Nephron (organoid): ENCODE data around the gene RGCC.

Experiments
- H3K27ac Mint-ChIP-seq, 3 experiments: 2 replicates each; pipeline ENCODE4 v1.8.0; 2020; ENCODE audit warnings: mixed read lengths in 3 of 3, mild to moderate bottlenecking in 2 of 3, moderate library complexity in 1 of 3
- H3K27me3 Mint-ChIP-seq: 2 replicates; pipeline ENCODE4 v1.8.0; 2021; ENCODE audit warnings: low read depth, mild to moderate bottlenecking, moderate library complexity, mixed read lengths
- H3K36me3 Mint-ChIP-seq: 2 replicates; pipeline ENCODE4 v1.8.0; 2020; ENCODE audit warnings: low read depth, mixed read lengths
- H3K4me1 Mint-ChIP-seq: 2 replicates; pipeline ENCODE4 v1.8.0; 2020; ENCODE audit warnings: mixed read lengths
- H3K4me3 Mint-ChIP-seq, 3 experiments: 2 replicates each; pipeline ENCODE4 v1.8.0; 2020; ENCODE audit warnings: mild to moderate bottlenecking in 3 of 3, mixed read lengths in 3 of 3, moderate library complexity in 2 of 3
- H3K9me3 Mint-ChIP-seq: 2 replicates; pipeline ENCODE4 v1.8.0; 2020; ENCODE audit warnings: mixed read lengths
- CTCF ChIP-seq, 3 experiments: fragments of 200-600 bp; sonication (generic); IDR thresholded peaks; one replicate each; pipeline ENCODE4 v1.5.0; 2021; ENCODE audit warnings: antibody characterized with exemption in 3 of 3; ENCODE audit not compliant: unreplicated experiment in 3 of 3

The RGCC gene

GRCh38 chr13:41465898-41466320, 8.6 kb downstream of the RGCC start:
- H3K9me3 Mint-ChIP-seq: no peaks in the 10 kb centered on the region
- H3K27ac Mint-ChIP-seq: no peak overlapping the region
- no peaks in the 10 kb centered on the region for H3K4me1 Mint-ChIP-seq
- no peaks in the 10 kb centered on the region for H3K36me3 Mint-ChIP-seq
- H3K4me3 Mint-ChIP-seq: no peak overlapping the region
- no peak for TF ChIP-seq CTCF (IDR thresholded peaks at IDR 0.05; ENCODE audit: unreplicated experiment in 3 of 3)
- peaks cover 18% of the 10 kb centered on the region for H3K27me3 Mint-ChIP-seq

- H3K4me3 Mint-ChIP-seq: no peak overlapping the region
- H3K4me1 Mint-ChIP-seq: no peaks in the 10 kb centered on the region
- peaks cover 7% of the 10 kb centered on the region for H3K27me3 Mint-ChIP-seq
- H3K27ac Mint-ChIP-seq: no peak overlapping the region
- H3K9me3 Mint-ChIP-seq: no peaks in the 10 kb centered on the region
- no peaks in the 10 kb centered on the region for H3K36me3 Mint-ChIP-seq
- TF ChIP-seq CTCF (IDR thresholded peaks at IDR 0.05; ENCODE audit: unreplicated experiment in 3 of 3): no peak
Measured at GRCh38 chr13:41467425-41467945, 10.1 kb downstream of the RGCC start.

- Mint-ChIP-seq H3K4me3 (no peak overlapping the region), H3K27me3 (peaks cover 4% of the 10 kb centered on the region), H3K9me3 (peaks cover 8% of the 10 kb centered on the region), H3K36me3 (no peaks in the 10 kb centered on the region), H3K27ac (no peak overlapping the region), H3K4me1 (no peaks in the 10 kb centered on the region)
- no peak for TF ChIP-seq CTCF (IDR thresholded peaks at IDR 0.05; ENCODE audit: unreplicated experiment in 3 of 3)
Measured at GRCh38 chr13:41468631-41469030, 11.3 kb downstream of the RGCC start.

- H3K36me3 Mint-ChIP-seq: no peaks in the 10 kb centered on the region
Measured at GRCh38 chr13:41470196-41470595, 12.8 kb downstream of the RGCC start.

GRCh38 chr13:41471785-41472184, 14.4 kb downstream of the RGCC start:
- Mint-ChIP-seq H3K36me3 (no peaks in the 10 kb centered on the region), H3K4me1 (no peaks in the 10 kb centered on the region), H3K4me3 (no peak overlapping the region), H3K9me3 (peaks cover 30% of the 10 kb centered on the region), H3K27ac (no peak overlapping the region), H3K27me3 (peaks cover 4% of the 10 kb centered on the region)
- no peak for TF ChIP-seq CTCF (IDR thresholded peaks at IDR 0.05; ENCODE audit: unreplicated experiment in 3 of 3)

More at GRCh38 chr13:41470196-41470595, 12.8 kb downstream of the RGCC start:
- TF ChIP-seq CTCF (IDR thresholded peaks at IDR 0.05; ENCODE audit: unreplicated experiment in 3 of 3): no peak
- peaks cover 16% of the 10 kb centered on the region for H3K9me3 Mint-ChIP-seq
- H3K27me3 Mint-ChIP-seq: peaks cover 4% of the 10 kb centered on the region
- no peak overlapping the region for H3K4me3 Mint-ChIP-seq
- H3K4me1 Mint-ChIP-seq: no peaks in the 10 kb centered on the region
- H3K27ac Mint-ChIP-seq: no peak overlapping the region

- no peak overlapping the region for H3K4me3 Mint-ChIP-seq
- TF ChIP-seq CTCF (IDR thresholded peaks at IDR 0.05; ENCODE audit: unreplicated experiment in 3 of 3): no peak
- H3K4me1 Mint-ChIP-seq: no peaks in the 10 kb centered on the region
- no peaks in the 10 kb centered on the region for H3K36me3 Mint-ChIP-seq
- H3K9me3 Mint-ChIP-seq: peaks cover 35% of the 10 kb centered on the region
- no peaks in the 10 kb centered on the region for H3K27me3 Mint-ChIP-seq
- H3K27ac Mint-ChIP-seq: no peak overlapping the region
Measured at GRCh38 chr13:41487222-41487621, 29.9 kb downstream of the RGCC start.
